MG63 (cell line): Measurements from ENCODE around the gene SEMA3B. TPM values are rescaled to one million over a fixed set of nuclear protein-coding genes. Genes with fewer than 3 reads are reported as not detected.
"Not testable (repeated sequence)": the region's sequence is repeated elsewhere in the genome, so short reads cannot be mapped to it uniquely, and the experiment has no call there.

Source experiments
- DNase-seq: peaks from one replicate; pipeline ENCODE4 v3.0.0-alpha.2; 2020
- H3K27me3 ChIP-seq: fragments of 250-450 bp; sonication (Bioruptor Pico); 2 replicates; pipeline ENCODE4 v1.5.1; 2020; ENCODE audit warnings: mild to moderate bottlenecking, moderate library complexity
- H3K36me3 ChIP-seq: fragments of 250-450 bp; sonication (Bioruptor Pico); 2 replicates; pipeline ENCODE4 v1.5.1; 2020; ENCODE audit warnings: mild to moderate bottlenecking, moderate library complexity
- H3K4me3 ChIP-seq: fragments of 250-450 bp; sonication (Bioruptor Pico); 2 replicates; pipeline ENCODE4 v1.5.1; 2020; ENCODE audit warnings: mild to moderate bottlenecking, moderate library complexity
- H3K9me3 ChIP-seq: fragments of 250-450 bp; sonication (Bioruptor Pico); 2 replicates; pipeline ENCODE4 v1.5.1; 2020; ENCODE audit warnings: mild to moderate bottlenecking, moderate library complexity
- total RNA-seq: library from RNA; depleted of rRNA; stranded (reverse); fragments of >200 nt; shearing (Covaris generic); gene quantifications from 2 replicates; pipeline ENCODE4 v1.2.3, GENCODE V29; 2014; ENCODE audit warnings: low replicate concordance

The SEMA3B gene
- total RNA-seq, 1 experiment from 2014 or later, result 13.4 TPM

- H3K36me3 ChIP-seq, result no peaks in the 10 kb centered on the region
- no peaks in the 10 kb centered on the region for H3K9me3 ChIP-seq
- H3K27me3 ChIP-seq, result no peaks in the 10 kb centered on the region
- no peak within 1 kb of the TSS for H3K4me3 ChIP-seq
- no peak for DNase-seq
Measured at GRCh38 chr3:50303013-50303815, 34.3 kb downstream of the SEMA3B start, which contains the start of gene HYAL1. Gene HYAL1 (minus strand): TSS chr3:50303574. CDS start chr3:50302956, 618 bp downstream.

- Histone ChIP-seq H3K9me3 (no peaks in the 10 kb centered on the region), H3K36me3 (no peaks in the 10 kb centered on the region), H3K4me3 (no peak overlapping the region), H3K27me3 (no peaks in the 10 kb centered on the region)
- DNase-seq, result no peak
Measured at GRCh38 chr3:50304601-50305000, 35.7 kb downstream of the SEMA3B start.

GRCh38 chr3:50312041-50312440, 43.1 kb downstream of the SEMA3B start:
- not testable (repeated sequence) for H3K4me3 ChIP-seq, H3K36me3 ChIP-seq, H3K27me3 ChIP-seq, DNase-seq, H3K9me3 ChIP-seq

GRCh38 chr3:50314342-50314741, 45.4 kb downstream of the SEMA3B start:
- Histone ChIP-seq H3K36me3 (no peaks in the 10 kb centered on the region; the same call in none of the 2 replicates), H3K27me3 (no peaks in the 10 kb centered on the region), H3K9me3 (no peaks in the 10 kb centered on the region), H3K4me3 (no peak overlapping the region)
- DNase-seq, result no peak

- no peaks in the 10 kb centered on the region for H3K9me3 ChIP-seq
- no peak overlapping the region for H3K4me3 ChIP-seq
- H3K27me3 ChIP-seq, result no peaks in the 10 kb centered on the region
- H3K36me3 ChIP-seq, result no peaks in the 10 kb centered on the region; the same call in none of the 2 replicates
- DNase-seq, result no peak
Measured at GRCh38 chr3:50314816-50315215, 45.9 kb downstream of the SEMA3B start.

- H3K4me3 ChIP-seq, result no peak overlapping the region
- DNase-seq, result no peak
- H3K9me3 ChIP-seq, result no peaks in the 10 kb centered on the region
- no peaks in the 10 kb centered on the region; the same call in none of the 2 replicates for H3K36me3 ChIP-seq
- no peaks in the 10 kb centered on the region for H3K27me3 ChIP-seq
Measured at GRCh38 chr3:50316657-50317242, 47.8 kb downstream of the SEMA3B start.

- DNase-seq, result no peak
- H3K4me3 ChIP-seq, result no peak overlapping the region
- H3K27me3 ChIP-seq, result no peaks in the 10 kb centered on the region
- H3K9me3 ChIP-seq, result no peaks in the 10 kb centered on the region
- no peaks in the 10 kb centered on the region; the same call in none of the 2 replicates for H3K36me3 ChIP-seq
Measured at GRCh38 chr3:50317300-50317699, 48.4 kb downstream of the SEMA3B start.

- Histone ChIP-seq H3K27me3 (no peaks in the 10 kb centered on the region), H3K36me3 (no peaks in the 10 kb centered on the region; the same call in none of the 2 replicates), H3K4me3 (no peak overlapping the region), H3K9me3 (no peaks in the 10 kb centered on the region)
- DNase-seq, result no peak
Measured at GRCh38 chr3:50318163-50318562, 49.2 kb downstream of the SEMA3B start.

GRCh38 chr3:50318615-50319014, 49.7 kb downstream of the SEMA3B start:
- no peak for DNase-seq
- Histone ChIP-seq H3K36me3 (no peaks in the 10 kb centered on the region; the same call in none of the 2 replicates), H3K4me3 (no peak overlapping the region), H3K27me3 (no peaks in the 10 kb centered on the region), H3K9me3 (no peaks in the 10 kb centered on the region)

GRCh38 chr3:50319181-50319893, 50.4 kb downstream of the SEMA3B start:
- no peak overlapping the region for H3K4me3 ChIP-seq
- H3K9me3 ChIP-seq, result no peaks in the 10 kb centered on the region
- DNase-seq, result no peak
- H3K27me3 ChIP-seq, result no peaks in the 10 kb centered on the region
- no peaks in the 10 kb centered on the region; the same call in none of the 2 replicates for H3K36me3 ChIP-seq

GRCh38 chr3:50319894-50320625, 51.1 kb downstream of the SEMA3B start:
- Histone ChIP-seq H3K9me3 (no peaks in the 10 kb centered on the region), H3K27me3 (no peaks in the 10 kb centered on the region), H3K4me3 (peak overlapping the region; percentile 69), H3K36me3 (no peaks in the 10 kb centered on the region; the same call in none of the 2 replicates)
- no peak for DNase-seq

GRCh38 chr3:50320853-50321335, 51.9 kb downstream of the SEMA3B start:
- no peaks in the 10 kb centered on the region; the same call in none of the 2 replicates for H3K36me3 ChIP-seq

GRCh38 chr3:50321336-50322114, 52.6 kb downstream of the SEMA3B start:
- H3K4me3 ChIP-seq, result peak overlapping the region; percentile 69
- peak; percentile 85 for DNase-seq
- no peaks in the 10 kb centered on the region; the same call in none of the 2 replicates for H3K36me3 ChIP-seq
- no peaks in the 10 kb centered on the region for H3K9me3 ChIP-seq
- H3K27me3 ChIP-seq, result no peaks in the 10 kb centered on the region

More at GRCh38 chr3:50320853-50321335, 51.9 kb downstream of the SEMA3B start:
- peak; percentile 64 for DNase-seq
- Histone ChIP-seq H3K27me3 (no peaks in the 10 kb centered on the region), H3K9me3 (no peaks in the 10 kb centered on the region), H3K4me3 (peak overlapping the region; percentile 69)

- DNase-seq, result no peak
- peak overlapping the region; percentile 69 for H3K4me3 ChIP-seq
- H3K27me3 ChIP-seq, result no peaks in the 10 kb centered on the region
- no peaks in the 10 kb centered on the region for H3K9me3 ChIP-seq
- no peaks in the 10 kb centered on the region; the same call in none of the 2 replicates for H3K36me3 ChIP-seq
Measured at GRCh38 chr3:50322115-50322385, 53.1 kb downstream of the SEMA3B start.

- DNase-seq, result no peak
- no peaks in the 10 kb centered on the region; the same call in none of the 2 replicates for H3K36me3 ChIP-seq
Measured at GRCh38 chr3:50322386-50323091, 53.6 kb downstream of the SEMA3B start, which contains the start of gene HYAL2. Gene HYAL2 (minus strand): TSS chr3:50322745. CDS start chr3:50320489, 2,256 bp downstream.

More at GRCh38 chr3:50322386-50323091, 53.6 kb downstream of the SEMA3B start, which contains the start of gene HYAL2:
- Histone ChIP-seq H3K4me3 (peak within 1 kb of the TSS; percentile 69), H3K9me3 (no peaks in the 10 kb centered on the region), H3K27me3 (no peaks in the 10 kb centered on the region)
